CD8-positive, alpha-beta memory T cell (primary cell): ENCODE measurements around the gene PSMG4. TPM values are rescaled to one million over a fixed set of nuclear protein-coding genes. Genes with fewer than 3 reads are reported as not detected.

ENCODE experiments used
- CTCF ChIA-PET: fragments of 350-600 bp; sonication (Branson Sonifier 250); formaldehyde crosslinking; loops from one replicate; lab custom pipeline; 2021; ENCODE audit warnings: antibody characterized with exemption; lab: Charles Lee
- POLR2A ChIA-PET: fragments of 350-600 bp; sonication (Branson Sonifier 250); formaldehyde crosslinking; loops from one replicate; lab custom pipeline; 2021; ENCODE audit warnings: antibody characterized with exemption; lab: Charles Lee
- DNase-seq, 5 donors: peaks; one replicate each; pipeline versions ENCODE4 v3.0.0 to v3.0.0-alpha.2; 2020 to 2022; ENCODE audit warnings: mixed read lengths in 1 of 5
- H3K27ac ChIP-seq: one replicate; pipeline ENCODE4 v1.7.0; 2013; ENCODE audit warnings: low read depth, mild to moderate bottlenecking, low read length, moderate library complexity
- H3K27me3 ChIP-seq: 2 replicates; pipeline ENCODE4 v1.7.0; 2013; ENCODE audit warnings: low read length, mild to moderate bottlenecking; ENCODE audit not compliant: insufficient read depth, poor library complexity, severe bottlenecking
- H3K36me3 ChIP-seq: 2 replicates; pipeline ENCODE4 v1.7.0; 2013; ENCODE audit warnings: mild to moderate bottlenecking, low read length, moderate library complexity; ENCODE audit not compliant: insufficient read depth
- H3K4me1 ChIP-seq: 2 replicates; pipeline ENCODE4 v1.7.0; 2013; ENCODE audit warnings: mild to moderate bottlenecking, low read length, moderate library complexity; ENCODE audit not compliant: insufficient read depth
- H3K4me3 ChIP-seq: 2 replicates; pipeline ENCODE4 v1.7.0; 2013; ENCODE audit warnings: mild to moderate bottlenecking, low read length
- H3K9me3 ChIP-seq: 2 replicates; pipeline ENCODE4 v1.7.0; 2013; ENCODE audit warnings: mild to moderate bottlenecking, low read length
- H3K27ac Mint-ChIP-seq, 8 donors: one replicate each; pipeline ENCODE4 v1.8.0; 2020 to 2021; ENCODE audit warnings: mixed read lengths in 8 of 8, mild to moderate bottlenecking in 6 of 8, inconsistent platforms in 3 of 8, moderate library complexity in 3 of 8
- H3K27me3 Mint-ChIP-seq, 2 donors: one replicate each; pipeline ENCODE4 v1.8.0; 2020 to 2021; ENCODE audit warnings: mixed read lengths in 2 of 2, mild to moderate bottlenecking in 1 of 2, moderate library complexity in 1 of 2
- H3K36me3 Mint-ChIP-seq, 3 donors: one replicate each; pipeline ENCODE4 v1.8.0; 2020 to 2021; ENCODE audit warnings: mixed read lengths in 3 of 3, inconsistent platforms in 1 of 3, mild to moderate bottlenecking in 1 of 3
- H3K4me1 Mint-ChIP-seq, 3 donors: one replicate each; pipeline ENCODE4 v1.8.0; 2020 to 2021; ENCODE audit warnings: mixed read lengths in 3 of 3, inconsistent platforms in 1 of 3, mild to moderate bottlenecking in 1 of 3
- H3K4me3 Mint-ChIP-seq, 7 donors: one replicate each; pipeline ENCODE4 v1.8.0; 2020 to 2021; ENCODE audit warnings: mixed read lengths in 7 of 7, mild to moderate bottlenecking in 6 of 7, moderate library complexity in 4 of 7, inconsistent platforms in 2 of 7
- H3K9me3 Mint-ChIP-seq, 5 donors: one replicate each; pipeline ENCODE4 v1.8.0; 2020 to 2022; ENCODE audit warnings: mixed read lengths in 5 of 5, mild to moderate bottlenecking in 3 of 5, moderate library complexity in 2 of 5, inconsistent platforms in 1 of 5
- polyA plus RNA-seq: library from polyadenylated mRNA; unstranded; fragments of 300-500 nt; fragmentation: Illumina TruSeq; gene quantifications from one replicate; pipeline ENCODE4 v1.2.3, GENCODE V29; 2021
- total RNA-seq, 2 experiments: library from RNA; stranded (reverse); gene quantifications; one replicate each; pipeline ENCODE4 v1.2.3, GENCODE V29; 2021

PSMG4 gene
- total and polyA plus RNA-seq, 3 experiments from 2014 or later: 24.4 to 50.4 (median 25.2) TPM

- no peak for DNase-seq
- H3K27ac Mint-ChIP-seq: no peak overlapping the region
- CTCF ChIA-PET: no interaction called here
- no peak overlapping the region for H3K4me3 ChIP-seq
- no peaks in the 10 kb centered on the region for H3K4me1 ChIP-seq
- H3K27me3 Mint-ChIP-seq: peaks cover 25 to 55% of the 10 kb centered on the region in 2 donors
- no peaks in the 10 kb centered on the region for H3K4me1 Mint-ChIP-seq
- POLR2A ChIA-PET: no interaction called here
- no peaks in the 10 kb centered on the region for H3K36me3 ChIP-seq
- peaks cover 18% of the 10 kb centered on the region for H3K27me3 ChIP-seq
- H3K27ac ChIP-seq: no peak overlapping the region
- no peaks in the 10 kb centered on the region for H3K9me3 ChIP-seq
- H3K9me3 Mint-ChIP-seq: peaks cover 0 to 2% (median 0%) of the 10 kb centered on the region in 5 donors
- no peak overlapping the region for H3K4me3 Mint-ChIP-seq
- no peaks in the 10 kb centered on the region for H3K36me3 Mint-ChIP-seq
These were observed 41.5 kb upstream of the PSMG4 start for GRCh38 chr6:3217286-3217685.

GRCh38 chr6:3218266-3218665, 40.5 kb upstream of the PSMG4 start:
- POLR2A ChIA-PET: no interaction called here
- Mint-ChIP-seq H3K9me3 (peaks cover 0 to 2% (median 0%) of the 10 kb centered on the region in 5 donors), H3K4me1 (no peaks in the 10 kb centered on the region), H3K36me3 (no peaks in the 10 kb centered on the region), H3K4me3 (no peak overlapping the region), H3K27me3 (peaks cover 23 to 49% of the 10 kb centered on the region in 2 donors), H3K27ac (no peak overlapping the region)
- Histone ChIP-seq H3K9me3 (no peaks in the 10 kb centered on the region), H3K27ac (no peak overlapping the region), H3K27me3 (peaks cover 14% of the 10 kb centered on the region), H3K36me3 (no peaks in the 10 kb centered on the region), H3K4me3 (no peak overlapping the region), H3K4me1 (no peaks in the 10 kb centered on the region)
- CTCF ChIA-PET: no interaction called here
- no peak for DNase-seq

DNA sequence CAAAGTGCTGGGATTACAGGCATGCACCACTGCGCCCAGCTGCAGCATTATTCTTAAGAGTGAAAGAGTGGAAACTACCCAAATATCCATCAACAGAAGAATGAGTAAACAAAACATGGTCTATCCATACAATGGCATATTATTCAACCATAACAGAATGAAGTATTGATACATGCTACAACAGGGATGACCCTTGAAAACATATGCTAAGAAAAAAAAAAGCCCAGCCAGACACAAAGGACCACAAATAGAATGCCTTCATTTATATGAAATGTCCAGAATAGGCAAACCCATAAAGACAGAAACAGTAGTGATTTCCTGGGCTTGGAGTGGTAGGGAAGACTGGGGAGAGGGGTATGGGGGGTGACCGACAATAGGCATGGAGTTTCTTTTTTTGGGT, 38.4 kb upstream of the PSMG4 start:
- peaks cover 14% of the 10 kb centered on the region for H3K27me3 ChIP-seq
- H3K36me3 ChIP-seq: no peaks in the 10 kb centered on the region
- H3K27ac ChIP-seq: no peak overlapping the region
- no peaks in the 10 kb centered on the region for H3K9me3 ChIP-seq
- peaks cover 29 to 41% of the 10 kb centered on the region in 2 donors for H3K27me3 Mint-ChIP-seq
- POLR2A ChIA-PET: no interaction called here
- H3K4me1 ChIP-seq: no peaks in the 10 kb centered on the region
- H3K36me3 Mint-ChIP-seq: no peaks in the 10 kb centered on the region
- H3K9me3 Mint-ChIP-seq: peaks cover 0 to 2% (median 0%) of the 10 kb centered on the region in 5 donors
- H3K4me3 ChIP-seq: no peak overlapping the region
- no peaks in the 10 kb centered on the region for H3K4me1 Mint-ChIP-seq
- DNase-seq: no peak
- H3K27ac Mint-ChIP-seq: no peak overlapping the region
- no peak overlapping the region for H3K4me3 Mint-ChIP-seq
- CTCF ChIA-PET: no interaction called here

DNA sequence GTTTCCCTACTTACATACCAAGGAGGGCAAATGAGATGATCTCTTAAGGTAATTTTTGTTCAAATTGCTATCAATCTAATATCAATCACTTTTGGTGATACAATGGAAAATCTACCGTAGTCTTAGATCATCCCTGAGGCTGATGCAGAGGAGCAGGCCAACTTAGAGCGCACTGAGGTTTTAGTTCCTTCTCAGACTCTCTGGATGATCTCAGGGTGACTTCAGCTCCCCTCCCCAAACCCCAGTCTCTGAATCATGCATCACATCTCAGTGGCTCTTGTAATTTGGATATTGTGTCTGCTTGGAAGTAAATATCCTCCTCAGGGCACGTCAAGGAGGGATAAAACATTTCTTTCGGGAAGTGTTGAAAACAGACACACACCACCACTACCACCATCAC, 37.2 kb upstream of the PSMG4 start:
- peaks cover 0 to 2% (median 0%) of the 10 kb centered on the region in 5 donors for H3K9me3 Mint-ChIP-seq

GRCh38 chr6:3222506-3223038, 36.2 kb upstream of the PSMG4 start:
- Mint-ChIP-seq H3K36me3 (no peaks in the 10 kb centered on the region), H3K4me3 (no peak overlapping the region), H3K9me3 (peaks cover 0 to 2% (median 0%) of the 10 kb centered on the region in 5 donors), H3K4me1 (peaks cover 2 to 9% (median 9%) of the 10 kb centered on the region in 3 donors), H3K27ac (no peak overlapping the region), H3K27me3 (peaks cover 38 to 40% of the 10 kb centered on the region in 2 donors)
- DNase-seq: no peak
- Histone ChIP-seq H3K27me3 (peaks cover 20% of the 10 kb centered on the region), H3K36me3 (no peaks in the 10 kb centered on the region), H3K27ac (no peak overlapping the region), H3K4me3 (no peak overlapping the region), H3K4me1 (peaks cover 12% of the 10 kb centered on the region), H3K9me3 (no peaks in the 10 kb centered on the region)
- CTCF ChIA-PET: no interaction called here
- POLR2A ChIA-PET: no interaction called here

More for the DNA sequence above, 37.2 kb upstream of the PSMG4 start:
- Mint-ChIP-seq H3K4me1 (peaks cover 0 to 3% (median 2%) of the 10 kb centered on the region in 3 donors), H3K27ac (no peak overlapping the region), H3K4me3 (no peak overlapping the region), H3K27me3 (peaks cover 34 to 42% of the 10 kb centered on the region in 2 donors), H3K36me3 (no peaks in the 10 kb centered on the region)
- Histone ChIP-seq H3K36me3 (no peaks in the 10 kb centered on the region), H3K27me3 (peaks cover 15% of the 10 kb centered on the region), H3K9me3 (no peaks in the 10 kb centered on the region), H3K4me3 (no peak overlapping the region), H3K4me1 (peaks cover 2% of the 10 kb centered on the region), H3K27ac (no peak overlapping the region)
- CTCF ChIA-PET: no interaction called here
- no peak for DNase-seq
- POLR2A ChIA-PET: no interaction called here

GRCh38 chr6:3226042-3226441, 32.7 kb upstream of the PSMG4 start:
- Mint-ChIP-seq H3K27ac (no peak overlapping the region), H3K4me1 (peaks cover 26 to 42% (median 42%) of the 10 kb centered on the region in 3 donors), H3K9me3 (peaks cover 0 to 3% (median 0%) of the 10 kb centered on the region in 5 donors), H3K36me3 (no peaks in the 10 kb centered on the region), H3K4me3 (peak overlapping the region in 5 of 7 donors; percentile 30 to 79 (median 71)), H3K27me3 (peaks cover 51 to 53% of the 10 kb centered on the region in 2 donors)
- ChIA-PET POLR2A (no interaction called here), CTCF (interaction anchor here (1.1 kb wide), 1 partner anchor 63 kb away, joined by 5 read pairs; no protein-coding TSS in a partner anchor)
- H3K36me3 ChIP-seq: no peaks in the 10 kb centered on the region
- H3K4me3 ChIP-seq: no peak overlapping the region
- DNase-seq: no peak
- peaks cover 44% of the 10 kb centered on the region for H3K4me1 ChIP-seq
- no peak overlapping the region for H3K27ac ChIP-seq
- no peaks in the 10 kb centered on the region for H3K9me3 ChIP-seq
- peaks cover 47% of the 10 kb centered on the region for H3K27me3 ChIP-seq

DNA sequence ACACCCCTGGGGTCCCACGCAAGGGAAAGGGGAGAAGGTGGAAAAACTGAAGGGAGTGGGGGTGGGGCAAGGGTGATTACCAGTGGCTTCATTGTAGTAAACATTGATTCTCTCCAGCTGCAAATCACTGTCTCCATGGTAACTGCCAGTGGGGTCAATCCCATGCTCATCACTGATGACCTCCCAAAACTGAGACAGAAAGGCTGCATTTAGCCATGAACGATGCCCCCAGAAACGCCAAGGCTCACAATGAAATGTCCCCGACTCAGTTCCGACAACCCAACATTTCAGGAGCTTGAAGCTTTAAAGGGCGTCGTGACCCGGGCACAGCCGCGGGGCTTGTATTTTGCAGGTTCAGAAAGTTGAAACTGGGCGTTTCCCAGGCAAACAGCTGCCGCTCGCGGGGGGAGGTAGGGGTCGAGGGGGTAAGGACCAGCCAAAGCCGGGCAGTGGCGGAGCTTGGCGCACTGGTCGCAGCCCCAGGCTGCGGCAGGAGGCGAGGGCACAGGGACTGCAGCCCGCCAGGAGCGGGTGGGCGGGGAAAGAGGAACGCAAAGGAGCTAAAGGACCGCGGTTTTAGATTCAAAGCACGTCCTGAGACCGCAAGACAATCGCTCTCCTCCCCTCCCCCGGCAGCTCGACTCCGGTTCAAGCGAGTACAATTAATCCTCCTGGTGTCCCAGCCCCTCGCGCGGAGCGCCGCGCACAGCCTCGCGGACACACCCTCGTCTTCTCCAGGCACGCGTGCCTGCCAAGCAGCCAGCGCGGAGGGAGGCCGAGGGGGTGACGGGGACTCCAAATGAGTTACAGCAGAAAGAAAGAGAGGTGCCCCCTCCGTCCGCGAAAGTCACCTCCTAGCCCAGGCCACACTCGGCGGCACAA, 32.0 kb upstream of the PSMG4 start:
- H3K4me1 Mint-ChIP-seq: peaks cover 31 to 49% (median 49%) of the 10 kb centered on the region in 3 donors
- CTCF ChIA-PET: interaction anchor here (1.1 kb wide), 1 partner anchor 64 kb away, joined by 5 read pairs; no protein-coding TSS in a partner anchor

More for the DNA sequence above, 32.0 kb upstream of the PSMG4 start:
- Mint-ChIP-seq H3K27ac (no peak overlapping the region), H3K9me3 (peaks cover 0 to 3% (median 0%) of the 10 kb centered on the region in 5 donors), H3K36me3 (no peaks in the 10 kb centered on the region), H3K4me3 (peak overlapping the region; percentile 30 to 79 (median 73)), H3K27me3 (peaks cover 58 to 60% of the 10 kb centered on the region in 2 donors)
- Histone ChIP-seq H3K36me3 (no peaks in the 10 kb centered on the region), H3K27ac (no peak overlapping the region), H3K4me1 (peaks cover 50% of the 10 kb centered on the region), H3K27me3 (peaks cover 53% of the 10 kb centered on the region), H3K9me3 (no peaks in the 10 kb centered on the region), H3K4me3 (peak overlapping the region; percentile 37)
- POLR2A ChIA-PET: no interaction called here
- DNase-seq: peak in 1 of 5 donors; percentile 14
